GM20000 (cell line): ENCODE results near the gene PNPLA5.

Source experiments
- DNase-seq: peaks from one replicate; pipeline ENCODE4 v3.0.0; 2012; ENCODE audit warnings: low spot score
- CTCF ChIP-seq: IDR thresholded peaks from 2 replicates; pipeline ENCODE4 v1.5.1; 2012; ENCODE audit warnings: mild to moderate bottlenecking, control low read depth; ENCODE audit errors: extremely low read depth, missing control alignments

The PNPLA5 gene

GRCh38 chr22:43883719-43884415 lies 7.9 kb downstream of the PNPLA5 start:
- no peak for TF ChIP-seq CTCF
- DNase-seq = no peak

DNA sequence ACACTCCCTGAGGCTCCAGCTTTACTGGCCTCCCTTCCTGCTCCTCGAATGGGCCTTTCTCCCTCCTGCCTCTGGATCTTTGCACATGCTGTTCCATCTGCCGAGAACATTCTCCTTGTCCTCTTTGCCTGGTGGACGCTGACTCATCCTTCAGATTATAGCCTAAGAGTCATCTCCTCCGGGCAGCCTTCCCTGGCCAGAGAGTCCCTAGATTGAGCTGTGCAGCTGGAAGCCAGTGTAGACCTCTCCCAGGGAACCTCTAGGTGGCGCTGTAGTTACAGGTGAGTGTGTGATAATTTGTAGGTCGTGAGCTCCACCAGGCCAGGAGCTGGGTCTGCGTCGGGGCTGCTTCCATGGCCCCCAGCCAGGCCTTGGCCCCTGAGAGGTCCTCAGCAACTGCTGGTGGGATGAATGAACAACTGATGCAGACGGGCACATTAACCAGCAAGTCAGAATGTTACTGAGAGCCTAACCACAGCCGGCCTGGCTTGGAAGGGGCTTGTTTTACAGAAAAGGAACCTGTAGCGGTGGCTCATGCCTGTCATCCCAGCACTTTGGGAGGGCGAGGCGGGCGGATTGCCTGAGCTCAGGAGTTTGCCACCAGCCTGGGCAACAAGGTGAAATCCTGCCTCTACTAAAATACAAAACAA lies 8.7 kb downstream of the PNPLA5 start:
- DNase-seq = peak; percentile 83
- TF ChIP-seq CTCF = peak; percentile 58

DNA sequence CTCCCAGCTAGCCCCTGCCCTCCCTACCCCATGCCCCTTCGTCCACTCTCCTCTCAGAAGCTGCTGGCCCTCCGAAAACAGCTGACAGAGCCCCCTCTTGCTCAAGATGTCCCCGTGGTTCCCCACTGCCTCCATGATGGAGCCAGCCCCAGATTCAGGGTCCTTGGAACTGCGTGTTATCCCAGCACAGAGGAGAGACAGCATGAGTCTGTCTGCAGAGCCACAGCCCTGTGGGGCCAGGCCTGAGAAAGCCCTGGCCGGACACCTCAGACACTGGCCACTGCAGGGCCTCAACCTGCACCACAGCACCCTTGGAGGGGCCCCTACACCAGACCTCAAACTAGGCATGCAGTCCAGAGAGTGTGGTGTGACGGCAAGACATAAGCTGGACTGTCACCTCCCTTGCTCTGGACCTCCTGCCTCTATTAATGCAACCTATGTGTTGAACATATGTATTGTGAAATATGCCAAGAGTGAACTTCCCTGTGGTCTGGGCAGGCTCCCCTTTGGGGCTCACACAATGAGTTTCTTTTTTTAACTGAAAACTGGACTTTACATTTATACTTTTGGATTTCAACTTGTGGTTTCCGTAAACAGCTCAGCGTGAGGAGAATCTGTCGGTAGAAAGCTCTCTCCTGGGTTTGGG lies 9.6 kb downstream of the PNPLA5 start:
- no peak for TF ChIP-seq CTCF
- DNase-seq = no peak

GRCh38 chr22:43881091-43882061 lies 10.4 kb downstream of the PNPLA5 start:
- DNase-seq = no peak
- TF ChIP-seq CTCF = no peak

DNA sequence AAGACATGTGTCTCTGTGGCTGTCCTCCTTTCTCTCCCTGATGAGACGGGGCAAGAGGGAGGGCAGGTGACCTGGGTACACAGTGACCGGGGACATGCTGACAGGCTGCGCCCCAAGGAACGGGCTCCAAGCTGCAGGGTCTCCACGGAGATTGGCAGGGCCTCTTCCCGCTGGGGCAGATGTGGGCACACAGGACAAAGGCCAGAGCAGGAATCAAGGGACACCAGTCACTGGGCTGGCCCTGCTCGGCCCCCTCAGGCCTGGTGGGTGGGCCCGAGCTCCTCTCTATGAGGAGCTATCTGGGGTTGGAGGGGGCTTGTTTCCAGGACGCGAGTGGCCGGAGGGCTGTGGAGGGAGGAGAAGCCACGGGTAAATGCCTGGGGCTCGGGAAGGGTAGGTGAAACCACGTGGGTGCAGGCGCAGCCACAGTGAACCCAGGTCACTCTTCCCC lies 11.2 kb downstream of the PNPLA5 start:
- no peak for TF ChIP-seq CTCF
- no peak for DNase-seq

- no peak for DNase-seq
- no peak for TF ChIP-seq CTCF
Measured at GRCh38 chr22:43879901-43880540, 11.8 kb downstream of the PNPLA5 start.
